Colon (tissue), 2 donors: Measurements from ENCODE around the gene FAM193A.
"Not testable (repeated sequence)": the region's sequence is repeated elsewhere in the genome, so short reads cannot be mapped to it uniquely, and the experiment has no call there.

Experiments used
- FAIRE-seq: peaks from 2 replicates; lab custom pipeline; 2012; peaks lifted over from hg19 to GRCh38; lab: Jason Lieb, UNC
- donor health status: control.
- donor health status: control.

Gene FAM193A

GRCh38 chr4:2618729-2619128 is 82.3 kb downstream of the FAM193A start:
- FAIRE-seq = not testable (repeated sequence)

- FAIRE-seq = no peak
Observed at GRCh38 chr4:2619459-2619858, 83.0 kb downstream of the FAM193A start.

DNA sequence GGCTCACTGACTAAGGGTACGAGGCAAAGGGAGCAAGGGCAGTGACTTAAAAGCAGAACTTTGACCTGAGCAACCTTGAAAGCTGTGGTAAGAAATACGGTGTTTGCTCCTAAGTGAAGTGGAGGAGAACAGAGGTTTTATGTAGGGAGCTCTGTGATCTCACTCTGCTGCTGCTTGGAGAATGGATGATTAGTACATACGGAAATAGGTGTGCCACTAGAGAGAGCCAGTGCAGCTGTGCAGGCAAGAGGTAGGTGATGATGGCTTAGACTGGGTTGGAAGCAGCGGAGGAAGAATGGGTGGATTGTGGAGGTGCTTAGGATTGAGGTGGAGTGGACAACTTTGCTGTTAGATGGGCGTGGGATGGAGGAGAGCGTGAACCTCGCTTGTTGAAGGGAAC is 85.0 kb downstream of the FAM193A start:
- no peak for FAIRE-seq

- FAIRE-seq = no peak
Observed at GRCh38 chr4:2623442-2623841, 87.0 kb downstream of the FAM193A start.

DNA sequence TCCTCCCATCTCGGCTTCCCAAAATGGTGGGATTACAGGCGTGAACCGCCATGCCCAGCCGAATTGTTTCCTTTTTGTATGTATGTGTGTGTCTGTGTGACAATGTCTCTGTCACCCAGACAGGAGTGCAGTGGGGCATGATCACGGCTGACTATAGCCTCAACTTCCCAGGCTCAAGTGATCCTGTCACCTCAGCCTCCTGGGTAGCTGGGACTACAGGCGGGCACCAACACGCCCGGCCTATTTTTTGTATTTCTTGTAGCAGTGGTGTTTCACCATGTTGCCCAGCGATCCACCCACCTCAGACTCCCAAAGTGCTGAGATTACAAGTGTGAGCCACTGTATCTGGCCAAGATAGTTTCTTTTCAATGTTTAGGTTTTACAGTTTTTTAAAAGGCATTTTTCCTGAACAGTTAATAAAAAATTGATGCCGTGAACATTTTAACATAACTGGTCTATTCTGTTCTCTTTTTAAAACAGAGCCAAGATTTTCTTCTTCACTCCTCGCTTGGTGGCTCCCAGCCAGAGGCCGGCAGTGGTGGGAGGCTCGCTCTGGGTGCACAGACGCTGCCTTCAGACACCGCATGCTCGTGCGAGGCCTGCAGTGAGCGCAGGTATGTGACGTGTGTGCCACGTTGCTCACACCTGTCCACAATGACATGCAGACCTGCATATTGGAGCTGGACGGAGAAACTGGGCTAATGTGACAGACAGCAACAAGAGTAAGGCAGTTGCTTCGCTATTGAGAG is 88.5 kb downstream of the FAM193A start:
- no peak for FAIRE-seq

- FAIRE-seq = no peak
Observed at GRCh38 chr4:2626231-2626630, 89.8 kb downstream of the FAM193A start.

DNA sequence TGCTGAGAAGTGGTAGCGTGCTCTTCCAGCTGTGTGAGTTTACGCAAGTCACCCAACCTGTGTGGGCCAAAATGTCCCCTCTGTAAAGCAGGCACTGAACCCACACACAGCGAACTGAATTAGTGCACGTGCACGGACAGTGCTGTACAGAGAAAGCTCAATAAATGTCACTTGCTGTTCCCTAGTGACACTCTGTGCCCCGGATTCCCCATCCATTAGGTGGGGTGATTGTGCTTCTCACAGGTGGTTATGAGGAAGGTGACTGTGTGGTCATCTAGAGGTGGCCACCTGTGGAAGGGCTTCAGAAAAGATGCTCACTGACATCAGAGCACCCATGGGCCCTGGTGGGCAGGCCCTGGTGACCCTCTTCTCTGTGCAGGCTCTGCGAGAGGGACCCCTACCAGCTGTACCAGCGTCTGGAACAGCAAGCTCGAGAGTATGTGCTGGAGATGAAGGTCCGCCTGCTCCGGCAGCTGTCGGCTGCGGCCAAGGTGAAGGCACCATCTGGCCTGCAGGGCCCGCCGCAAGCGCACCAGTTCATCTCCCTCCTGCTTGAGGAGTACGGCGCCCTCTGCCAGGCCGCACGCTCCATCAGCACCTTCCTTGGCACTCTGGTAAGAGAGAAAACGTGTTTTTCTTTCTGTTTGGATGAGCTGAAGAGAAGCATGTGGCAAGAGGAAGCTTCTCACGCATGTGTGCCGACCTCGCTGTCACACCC is 94.3 kb downstream of the FAM193A start:
- FAIRE-seq = no peak

DNA sequence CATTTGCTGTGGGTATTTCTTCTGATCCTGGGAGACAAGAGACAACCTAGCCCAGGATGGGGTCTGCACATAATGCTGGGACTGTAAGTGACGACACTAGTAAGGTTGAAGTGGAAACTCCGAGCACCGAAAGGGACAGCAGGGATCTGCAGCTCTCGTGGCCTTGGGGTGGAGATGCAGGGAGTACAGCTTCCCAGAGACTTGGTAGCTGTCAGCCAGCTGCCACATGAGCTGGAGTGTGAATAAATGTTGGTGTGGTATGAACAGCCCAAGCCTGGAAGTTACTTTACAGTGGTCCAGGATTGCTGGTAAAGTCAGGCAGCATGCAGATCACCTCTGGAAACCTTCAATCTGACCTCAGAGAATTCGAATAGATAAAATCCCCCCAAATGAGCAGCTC is 97.6 kb downstream of the FAM193A start:
- no peak for FAIRE-seq

DNA sequence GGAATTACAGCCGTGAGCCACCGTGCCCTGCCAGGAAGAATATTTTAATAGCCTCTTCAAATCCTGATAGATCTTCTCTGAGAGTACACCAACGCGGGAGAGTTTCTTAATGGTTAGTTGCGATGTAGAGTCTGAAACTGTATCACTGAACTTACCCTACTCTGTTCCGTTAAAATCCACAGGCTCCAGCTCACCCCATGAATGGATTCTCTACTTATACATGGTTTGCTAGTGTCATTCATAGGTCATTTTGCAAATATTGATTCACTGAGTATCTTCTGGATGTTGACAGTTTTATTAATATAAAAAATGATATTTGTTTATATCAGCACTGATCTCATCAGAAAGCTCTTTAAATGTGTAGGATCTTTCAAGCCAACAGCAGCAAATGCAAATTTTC is 99.9 kb downstream of the FAM193A start:
- no peak for FAIRE-seq

- not testable (repeated sequence) for FAIRE-seq
Observed at GRCh38 chr4:2636994-2637393, 100.5 kb downstream of the FAM193A start.

DNA sequence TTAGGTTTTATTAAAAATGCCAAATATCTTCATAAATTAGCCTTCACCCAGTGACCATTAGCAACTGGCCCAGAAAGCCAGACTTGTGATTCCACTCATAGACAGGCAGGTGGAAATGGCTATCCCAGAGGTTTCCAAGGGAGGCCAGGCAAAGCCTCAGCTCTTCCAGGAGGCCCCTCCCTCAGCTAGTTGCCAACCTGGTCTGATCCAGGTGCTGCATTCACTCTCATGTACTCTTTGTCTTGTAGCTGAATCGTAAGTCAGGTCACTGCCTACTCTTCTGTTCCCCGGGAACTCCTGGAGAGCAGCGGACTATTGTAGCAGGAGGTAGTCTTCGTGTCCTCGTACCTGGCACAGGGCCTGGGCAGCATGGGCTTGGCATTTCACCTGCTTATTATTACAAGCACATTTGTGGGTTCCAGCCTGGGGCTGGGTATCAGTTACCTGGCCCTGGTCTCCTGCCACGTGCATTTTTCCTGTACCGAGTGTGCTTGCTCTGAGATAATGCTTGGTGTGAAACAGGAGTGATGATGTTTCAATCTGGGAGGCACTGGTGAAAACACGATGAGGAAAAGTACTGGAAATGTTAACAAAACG is 101.6 kb downstream of the FAM193A start:
- no peak for FAIRE-seq

DNA sequence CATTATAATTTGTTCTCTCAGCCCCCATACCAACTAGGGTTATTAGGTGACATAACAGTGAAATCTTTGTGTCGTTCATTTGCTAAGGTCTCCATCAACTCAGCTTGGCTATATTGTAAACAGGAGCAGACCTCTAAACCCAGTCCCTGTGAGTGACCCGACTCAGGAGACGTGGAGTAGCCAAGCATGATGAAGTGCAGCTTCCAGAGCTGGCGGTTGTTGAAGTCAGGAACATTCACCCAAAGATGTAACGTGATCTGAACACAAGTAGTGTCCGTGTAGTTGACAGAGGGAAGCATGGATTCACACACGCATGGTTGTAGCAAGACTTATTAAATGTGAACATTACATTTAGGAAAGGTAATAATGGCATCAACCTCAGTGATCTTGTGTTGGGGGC is 102.3 kb downstream of the FAM193A start:
- no peak for FAIRE-seq

DNA sequence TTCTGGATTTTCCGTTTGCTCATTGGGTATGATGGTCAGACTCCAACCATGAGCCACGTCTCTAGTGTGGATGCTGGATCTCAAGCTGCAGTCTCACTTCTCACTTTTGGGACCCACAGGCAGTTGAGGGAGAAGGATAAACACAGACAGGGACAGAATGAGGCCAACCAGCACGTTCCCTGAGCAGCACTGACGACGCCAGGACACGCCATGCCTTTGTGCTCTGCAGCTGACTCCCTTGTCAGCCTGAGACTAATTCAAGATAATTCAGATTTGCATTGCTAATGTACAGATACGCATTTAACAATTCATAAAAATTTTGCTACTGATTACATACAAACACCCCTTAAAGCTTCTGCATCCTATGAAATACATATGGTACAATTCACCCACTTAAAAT is 106.5 kb downstream of the FAM193A start:
- FAIRE-seq = no peak

DNA sequence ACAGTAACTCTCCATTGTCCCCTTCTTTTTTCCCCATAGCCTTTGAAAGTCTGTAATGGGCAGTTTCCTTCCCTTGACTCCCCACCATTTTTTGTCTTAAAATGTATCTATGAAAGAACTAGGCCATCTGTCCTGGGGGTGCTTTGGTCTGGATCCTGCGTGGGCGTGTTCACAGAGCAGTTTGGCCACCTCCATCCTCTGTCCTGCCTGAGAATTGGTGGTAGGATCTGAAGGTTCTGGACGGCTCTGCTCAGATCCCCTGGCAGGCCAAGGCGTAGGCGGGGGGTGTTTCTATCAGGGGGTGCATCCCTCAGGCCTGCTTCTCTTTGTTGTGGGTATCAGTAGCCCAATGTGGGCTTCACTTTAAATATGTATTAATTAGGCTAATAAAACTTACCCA is 107.1 kb downstream of the FAM193A start:
- FAIRE-seq = no peak

DNA sequence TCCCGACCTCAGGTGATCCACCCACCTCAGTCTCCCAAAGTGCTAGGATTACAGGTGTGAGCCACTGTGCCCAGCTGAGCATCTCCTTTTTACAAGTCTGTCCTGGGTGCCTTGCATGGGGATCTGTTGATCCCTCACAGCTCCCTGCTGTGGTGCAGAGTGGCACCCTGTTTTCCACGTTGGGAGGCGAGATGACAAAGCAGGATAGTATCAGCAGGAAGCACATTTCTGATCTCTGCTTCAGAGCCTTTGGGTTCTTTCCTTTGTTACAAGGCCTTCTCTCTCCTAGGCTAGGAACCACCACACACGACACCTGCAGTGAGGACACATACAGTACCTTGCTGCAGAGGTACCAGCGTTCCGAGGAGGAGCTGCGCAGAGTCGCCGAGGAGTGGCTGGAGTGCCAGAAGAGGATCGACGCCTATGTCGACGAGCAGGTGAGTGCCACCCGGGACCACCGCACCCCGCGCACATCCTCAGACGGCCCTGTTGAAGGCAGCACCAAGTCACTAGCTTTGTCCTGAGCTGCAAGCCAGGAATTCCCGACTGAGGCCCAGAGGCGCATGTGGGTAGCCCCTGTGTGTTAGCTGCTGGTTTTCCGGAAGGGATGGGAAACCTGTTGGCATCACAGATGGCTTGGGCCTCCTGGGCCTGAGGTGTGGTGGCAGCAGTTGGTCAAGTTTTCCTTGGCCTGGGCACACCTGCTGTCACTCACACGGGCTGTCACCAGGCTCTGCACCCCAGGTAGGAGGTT is 110.1 kb downstream of the FAM193A start:
- FAIRE-seq = no peak

GRCh38 chr4:2647403-2648158 is 111.1 kb downstream of the FAM193A start:
- FAIRE-seq = no peak

DNA sequence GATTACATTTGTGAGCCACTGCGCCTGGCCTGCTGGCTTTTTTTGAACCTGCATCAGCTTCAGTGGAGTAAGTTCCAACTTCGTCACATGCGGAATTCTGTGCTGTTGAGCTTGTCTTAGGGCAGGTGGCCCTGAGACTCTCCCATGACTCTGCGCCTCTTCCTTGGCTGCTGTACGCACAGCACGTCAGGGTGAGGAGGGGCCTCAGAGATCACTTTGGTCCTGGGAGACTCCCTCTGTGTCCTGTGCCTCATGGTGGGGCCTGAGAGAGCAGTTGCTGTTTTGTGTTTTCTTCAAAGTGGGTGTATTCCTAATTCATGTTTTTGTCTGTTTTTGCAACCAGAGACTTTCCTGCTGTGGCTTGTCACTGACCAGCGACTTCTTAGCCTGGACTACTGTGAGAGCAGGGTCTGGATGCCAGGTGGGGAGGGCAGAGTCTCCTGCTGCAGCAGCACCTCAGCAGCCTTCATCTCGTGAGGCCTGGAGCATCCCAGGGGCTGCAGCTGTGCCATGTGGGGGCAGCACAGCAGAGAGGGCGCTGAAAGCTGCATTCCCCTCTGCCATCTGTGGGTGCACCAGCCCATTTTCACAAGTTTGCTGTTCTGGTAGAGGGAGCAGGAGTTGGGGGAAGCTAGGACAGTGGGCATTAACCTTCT is 111.8 kb downstream of the FAM193A start:
- no peak for FAIRE-seq

DNA sequence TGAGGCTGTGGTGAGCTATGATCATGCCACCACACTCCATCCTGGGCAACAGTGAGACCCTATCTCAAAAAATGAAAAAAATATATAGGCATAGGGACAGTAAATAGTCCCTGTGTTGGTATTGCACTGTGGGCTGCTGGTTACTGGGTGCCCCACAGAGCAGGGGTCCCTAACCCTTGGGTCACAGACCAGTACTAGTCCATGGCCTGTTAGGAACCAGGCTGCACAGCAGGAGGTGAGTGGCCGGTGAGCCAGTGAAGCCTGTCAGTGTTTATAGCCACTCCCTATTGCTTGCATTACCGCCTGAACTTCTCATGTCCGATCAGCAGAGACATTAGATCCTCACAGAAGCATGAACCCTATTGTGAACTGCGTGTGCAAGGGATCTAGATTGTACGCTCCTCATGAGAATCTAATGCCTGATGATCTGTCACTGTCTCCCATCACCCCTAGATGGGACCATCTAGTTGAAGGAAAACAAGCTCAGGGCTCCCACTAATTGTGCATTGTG is 113.2 kb downstream of the FAM193A start:
- no peak for FAIRE-seq

GRCh38 chr4:2650276-2650675 is 113.8 kb downstream of the FAM193A start:
- no peak for FAIRE-seq

DNA sequence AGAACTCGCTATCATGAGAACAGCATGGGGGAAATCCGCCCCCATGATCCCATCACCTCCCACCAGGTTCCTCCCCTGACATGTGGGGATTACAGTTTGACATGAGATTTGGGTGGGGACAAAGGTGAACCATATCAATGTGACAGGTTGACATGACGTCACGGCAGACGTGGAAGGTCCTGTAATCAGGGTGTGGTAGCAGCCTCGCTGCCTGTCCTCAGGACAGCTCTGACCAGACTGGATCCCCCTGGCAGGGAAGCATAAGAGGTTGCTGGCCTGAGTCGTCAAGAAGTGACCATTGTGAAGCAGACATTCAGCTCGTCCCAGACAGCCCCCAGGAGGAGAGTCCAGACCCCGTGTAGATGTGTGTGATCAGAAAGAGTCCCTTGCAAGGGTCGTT is 115.1 kb downstream of the FAM193A start:
- no peak for FAIRE-seq

DNA sequence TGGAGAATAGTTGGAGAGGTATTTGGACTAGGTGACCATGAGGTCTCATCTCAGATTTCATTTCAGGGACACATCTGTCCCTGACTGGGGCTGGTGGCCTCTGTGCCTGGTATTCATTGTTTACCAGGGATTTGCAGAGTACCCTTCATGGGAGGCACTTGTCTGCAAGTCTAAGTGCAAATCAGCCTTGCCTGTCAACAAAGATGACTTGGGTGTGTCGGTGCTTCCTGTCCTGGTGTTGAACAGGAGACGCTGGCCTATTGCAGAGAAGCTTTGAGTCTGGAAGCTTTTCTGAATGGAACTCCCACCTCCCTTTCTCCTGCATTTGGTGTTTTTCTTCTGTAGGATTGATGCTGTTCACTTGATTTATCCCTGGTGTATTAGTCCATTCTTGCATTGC is 115.6 kb downstream of the FAM193A start:
- FAIRE-seq = no peak
